ENCODE results near the gene CSTF1.

Gene CSTF1

GRCh38 chr20:56360133-56360907 is 32.1 kb upstream of the CSTF1 start:
- no peak overlapping the region for H3K9ac ChIP-seq (ENCODE audit: low read length)
- TF ChIP-seq, protein P1, sequence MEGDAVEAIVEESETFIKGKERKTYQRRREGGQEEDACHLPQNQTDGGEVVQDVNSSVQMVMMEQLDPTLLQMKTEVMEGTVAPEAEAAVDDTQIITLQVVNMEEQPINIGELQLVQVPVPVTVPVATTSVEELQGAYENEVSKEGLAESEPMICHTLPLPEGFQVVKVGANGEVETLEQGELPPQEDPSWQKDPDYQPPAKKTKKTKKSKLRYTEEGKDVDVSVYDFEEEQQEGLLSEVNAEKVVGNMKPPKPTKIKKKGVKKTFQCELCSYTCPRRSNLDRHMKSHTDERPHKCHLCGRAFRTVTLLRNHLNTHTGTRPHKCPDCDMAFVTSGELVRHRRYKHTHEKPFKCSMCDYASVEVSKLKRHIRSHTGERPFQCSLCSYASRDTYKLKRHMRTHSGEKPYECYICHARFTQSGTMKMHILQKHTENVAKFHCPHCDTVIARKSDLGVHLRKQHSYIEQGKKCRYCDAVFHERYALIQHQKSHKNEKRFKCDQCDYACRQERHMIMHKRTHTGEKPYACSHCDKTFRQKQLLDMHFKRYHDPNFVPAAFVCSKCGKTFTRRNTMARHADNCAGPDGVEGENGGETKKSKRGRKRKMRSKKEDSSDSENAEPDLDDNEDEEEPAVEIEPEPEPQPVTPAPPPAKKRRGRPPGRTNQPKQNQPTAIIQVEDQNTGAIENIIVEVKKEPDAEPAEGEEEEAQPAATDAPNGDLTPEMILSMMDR (IDR thresholded peaks at IDR 0.05; ENCODE audit: insufficient read depth, low read length, poor library complexity, severe bottlenecking): no peak
- TF ChIP-seq EZH2phosphoT487 (conservative IDR thresholded peaks at IDR 0.05; ENCODE audit: low read length): no peak

GRCh38 chr20:56360908-56361205 is 31.6 kb upstream of the CSTF1 start:
- Histone ChIP-seq H3K9me3 (ENCODE audit: insufficient read depth, low read length) (no peaks in the 10 kb centered on the region), H3F3A (ENCODE audit: insufficient read depth) (no peaks in the 10 kb centered on the region), H3K36me3 (ENCODE audit: low read length) (no peaks in the 10 kb centered on the region), H3K4me2 (ENCODE audit: low read depth, low read length, poor library complexity, severe bottlenecking) (no peak overlapping the region), H2AFZ (ENCODE audit: low read depth, low read length, severe bottlenecking) (no peak overlapping the region), H3K9me2 (replicated peaks; ENCODE audit: insufficient read depth, low read length) (no peaks in the 10 kb centered on the region), H3K79me2 (ENCODE audit: insufficient read depth, low read length) (no peaks in the 10 kb centered on the region), H3K4me3 (ENCODE audit: insufficient read depth, low read length, poor library complexity, severe bottlenecking) (no peak overlapping the region), H3K27me3 (ENCODE audit: low read length) (no peaks in the 10 kb centered on the region), H4K20me1 (ENCODE audit: low read depth, low read length) (no peaks in the 10 kb centered on the region), H3K27ac (ENCODE audit: low read depth, low read length) (no peak overlapping the region), H3K9ac (ENCODE audit: low read length) (no peak overlapping the region)
- no peak for TF ChIP-seq EZH2phosphoT487 (conservative IDR thresholded peaks at IDR 0.05; ENCODE audit: low read length)
- TF ChIP-seq, protein P1 (IDR thresholded peaks at IDR 0.05; ENCODE audit: insufficient read depth, low read length, poor library complexity, severe bottlenecking): no peak

More at GRCh38 chr20:56360133-56360907, 32.1 kb upstream of the CSTF1 start:
- no peaks in the 10 kb centered on the region for H4K20me1 ChIP-seq (ENCODE audit: low read depth, low read length)
- H3K4me2 ChIP-seq (ENCODE audit: low read depth, low read length, poor library complexity, severe bottlenecking): no peak overlapping the region
- H3K9me2 ChIP-seq (replicated peaks; ENCODE audit: insufficient read depth, low read length): no peaks in the 10 kb centered on the region
- H3K4me3 ChIP-seq (ENCODE audit: insufficient read depth, low read length, poor library complexity, severe bottlenecking): no peak overlapping the region
- no peaks in the 10 kb centered on the region for H3K9me3 ChIP-seq (ENCODE audit: insufficient read depth, low read length)
- no peaks in the 10 kb centered on the region for H3F3A ChIP-seq (ENCODE audit: insufficient read depth)
- H2AFZ ChIP-seq (ENCODE audit: low read depth, low read length, severe bottlenecking): no peak overlapping the region
- H3K79me2 ChIP-seq (ENCODE audit: insufficient read depth, low read length): no peaks in the 10 kb centered on the region
- H3K27ac ChIP-seq (ENCODE audit: low read depth, low read length): no peak overlapping the region
- no peaks in the 10 kb centered on the region for H3K36me3 ChIP-seq (ENCODE audit: low read length)
- H3K27me3 ChIP-seq (ENCODE audit: low read length): no peaks in the 10 kb centered on the region

GRCh38 chr20:56361900-56362299 is 30.5 kb upstream of the CSTF1 start:
- no peak for TF ChIP-seq EZH2phosphoT487 (conservative IDR thresholded peaks at IDR 0.05; ENCODE audit: low read length)
- TF ChIP-seq, protein P1 (IDR thresholded peaks at IDR 0.05; ENCODE audit: insufficient read depth, low read length, poor library complexity, severe bottlenecking): no peak
- Histone ChIP-seq H3K27ac (ENCODE audit: low read depth, low read length) (no peak overlapping the region), H3K79me2 (ENCODE audit: insufficient read depth, low read length) (no peaks in the 10 kb centered on the region)

More at GRCh38 chr20:56361900-56362299, 30.5 kb upstream of the CSTF1 start:
- H3K9me3 ChIP-seq (ENCODE audit: insufficient read depth, low read length): no peaks in the 10 kb centered on the region
- H3K36me3 ChIP-seq (ENCODE audit: low read length): no peaks in the 10 kb centered on the region
- H3F3A ChIP-seq (ENCODE audit: insufficient read depth): no peaks in the 10 kb centered on the region
- H3K4me3 ChIP-seq (ENCODE audit: insufficient read depth, low read length, poor library complexity, severe bottlenecking): no peak overlapping the region
- no peak overlapping the region for H3K4me2 ChIP-seq (ENCODE audit: low read depth, low read length, poor library complexity, severe bottlenecking)
- no peaks in the 10 kb centered on the region for H3K9me2 ChIP-seq (replicated peaks; ENCODE audit: insufficient read depth, low read length)
- no peaks in the 10 kb centered on the region for H4K20me1 ChIP-seq (ENCODE audit: low read depth, low read length)
- H2AFZ ChIP-seq (ENCODE audit: low read depth, low read length, severe bottlenecking): no peak overlapping the region
- H3K9ac ChIP-seq (ENCODE audit: low read length): no peak overlapping the region
- H3K27me3 ChIP-seq (ENCODE audit: low read length): no peaks in the 10 kb centered on the region

Data from SU-DHL-6 (cell line).